GM08714 (cell line): Measurements from ENCODE around the gene CA12.

Experiments
- H3K4me3 ChIP-seq: fragments of 200-500 bp; sonication (Bioruptor generic); 2 replicates; pipeline ENCODE4 v1.5.1; 2014; ENCODE audit warnings: mild to moderate bottlenecking, low read length, inconsistent platforms
- ZNF274 ChIP-seq: IDR thresholded peaks from 2 replicates; pipeline ENCODE4 v1.6.1; 2012; ENCODE audit warnings: mild to moderate bottlenecking, low read depth, low read length

CA12 gene

DNA sequence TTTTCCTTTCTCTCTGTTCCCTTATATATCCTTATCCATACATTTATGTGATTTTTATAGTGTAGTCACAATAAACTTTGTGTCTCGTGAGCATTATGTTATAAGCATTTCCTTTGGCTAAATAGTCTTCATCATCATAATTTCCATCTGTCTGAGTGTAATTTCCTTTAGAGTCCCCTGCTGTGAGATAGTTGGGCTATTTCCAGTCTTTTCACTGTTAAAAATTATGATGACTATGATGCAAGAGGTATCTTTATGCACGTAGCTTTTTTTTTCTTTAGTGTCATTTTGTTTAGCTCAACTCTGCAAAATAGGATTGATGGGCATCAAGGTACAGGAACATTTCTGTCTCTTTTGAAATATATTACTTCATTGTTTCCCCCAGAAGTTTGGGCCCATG lies 26.9 kb upstream of the CA12 start:
- TF ChIP-seq ZNF274 = no peak
- H3K4me3 ChIP-seq = no peak overlapping the region

DNA sequence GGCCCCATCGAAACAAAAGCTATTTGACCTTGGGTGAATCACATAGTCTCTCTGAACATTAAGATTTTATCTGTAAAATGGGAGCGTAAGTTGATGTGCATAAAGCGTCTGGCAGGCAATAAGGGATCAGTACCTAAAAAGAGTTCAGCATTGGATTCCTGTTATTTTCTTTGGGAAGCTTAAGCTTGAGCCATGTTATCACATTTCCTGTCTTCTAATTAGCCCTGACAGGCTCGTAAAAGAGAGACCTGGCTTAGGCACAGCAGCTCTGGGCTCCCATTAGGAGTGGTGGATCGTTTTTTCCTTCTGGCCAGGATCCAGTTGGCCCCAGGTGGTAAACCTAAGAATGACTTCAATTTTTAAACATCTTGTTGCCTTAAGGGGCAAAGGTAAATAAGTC lies 26.0 kb upstream of the CA12 start:
- no peak overlapping the region for H3K4me3 ChIP-seq
- TF ChIP-seq ZNF274 = no peak

- no peak for TF ChIP-seq ZNF274
- no peak overlapping the region for H3K4me3 ChIP-seq
These were observed 24.2 kb upstream of the CA12 start for GRCh38 chr15:63405683-63406390.

DNA sequence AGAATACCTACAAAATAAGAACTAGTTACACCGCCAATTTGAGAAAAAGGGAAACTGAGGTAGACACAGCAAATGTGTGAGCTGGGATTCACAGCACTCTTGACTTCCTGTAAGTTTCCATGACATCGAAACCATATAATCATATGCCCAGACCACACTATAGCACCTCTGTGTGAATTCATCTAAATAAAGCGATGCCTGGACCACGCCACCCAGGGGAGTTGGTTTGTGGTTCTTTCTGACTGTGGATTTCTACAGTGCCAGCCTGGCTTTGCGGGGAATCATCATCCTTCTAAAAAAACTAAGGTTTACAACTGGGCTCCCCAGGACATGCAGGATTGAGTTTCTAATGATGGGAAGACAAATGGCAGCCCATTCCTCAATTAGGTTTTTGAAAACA lies 23.5 kb upstream of the CA12 start:
- no peak overlapping the region for H3K4me3 ChIP-seq
- TF ChIP-seq ZNF274 = no peak

GRCh38 chr15:63403254-63403945 lies 21.8 kb upstream of the CA12 start:
- TF ChIP-seq ZNF274 = no peak
- no peak overlapping the region for H3K4me3 ChIP-seq

DNA sequence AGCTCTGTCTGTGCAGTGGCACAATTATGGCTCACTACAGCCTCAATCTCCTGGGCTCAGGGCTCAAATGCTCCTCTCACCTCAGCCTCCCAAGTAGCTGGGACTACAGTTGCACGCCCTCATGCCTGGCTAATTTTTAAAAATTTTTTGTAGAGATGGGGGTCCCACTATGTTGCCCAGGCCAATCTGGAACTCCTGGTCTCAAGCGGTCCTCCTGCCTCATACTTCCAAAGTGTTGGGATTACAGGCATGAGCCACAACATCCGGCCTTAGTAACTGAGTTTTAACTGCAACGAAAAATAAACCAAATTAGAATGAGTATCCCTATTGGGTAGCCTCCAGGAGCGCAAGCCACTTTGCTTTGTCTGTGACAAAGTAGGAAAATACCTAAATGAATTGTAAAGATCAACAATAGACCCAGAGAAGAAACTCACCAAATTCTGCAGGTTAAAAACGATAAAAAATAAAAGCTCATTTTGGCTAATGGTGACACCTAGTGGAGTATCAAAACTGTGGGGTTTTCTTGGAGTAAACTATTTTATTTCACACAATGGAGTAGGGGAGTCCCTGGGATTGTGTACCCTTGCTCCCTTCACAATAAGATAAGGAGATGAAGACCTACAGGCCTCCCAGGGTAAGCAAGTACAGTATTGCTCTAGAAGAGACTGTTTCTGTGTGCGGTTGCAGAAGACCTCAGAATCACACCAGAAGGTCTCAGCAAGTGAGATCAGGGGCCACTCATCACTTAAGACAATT lies 21.0 kb upstream of the CA12 start:
- H3K4me3 ChIP-seq = no peak overlapping the region
- no peak for TF ChIP-seq ZNF274

- no peak for TF ChIP-seq ZNF274
These were observed 20.3 kb upstream of the CA12 start for GRCh38 chr15:63401714-63402497.

GRCh38 chr15:63401078-63401477 lies 19.4 kb upstream of the CA12 start:
- H3K4me3 ChIP-seq = no peak overlapping the region
- TF ChIP-seq ZNF274 = no peak

More at GRCh38 chr15:63401714-63402497, 20.3 kb upstream of the CA12 start:
- H3K4me3 ChIP-seq = no peak overlapping the region

GRCh38 chr15:63398456-63398855 lies 16.8 kb upstream of the CA12 start:
- no peak for TF ChIP-seq ZNF274
- H3K4me3 ChIP-seq = no peak overlapping the region

GRCh38 chr15:63396152-63396928 lies 14.7 kb upstream of the CA12 start:
- TF ChIP-seq ZNF274 = no peak
- H3K4me3 ChIP-seq = no peak overlapping the region

GRCh38 chr15:63395730-63396151 lies 14.1 kb upstream of the CA12 start:
- TF ChIP-seq ZNF274 = no peak
- no peak overlapping the region for H3K4me3 ChIP-seq

- no peak for TF ChIP-seq ZNF274
- H3K4me3 ChIP-seq = no peak overlapping the region
These were observed 10.8 kb upstream of the CA12 start for GRCh38 chr15:63392361-63393009.
